ENCODE results near the gene TOR1AIP2. TPM values are rescaled to one million over a fixed set of nuclear protein-coding genes. Genes with fewer than 3 reads are reported as not detected.

The TOR1AIP2 gene
- total and polyA plus RNA-seq, 2 of the 13 experiments (the other 11 are each of a cell fraction or from before 2014, with no cell fraction given) = 35.2 to 65.8 TPM

DNA sequence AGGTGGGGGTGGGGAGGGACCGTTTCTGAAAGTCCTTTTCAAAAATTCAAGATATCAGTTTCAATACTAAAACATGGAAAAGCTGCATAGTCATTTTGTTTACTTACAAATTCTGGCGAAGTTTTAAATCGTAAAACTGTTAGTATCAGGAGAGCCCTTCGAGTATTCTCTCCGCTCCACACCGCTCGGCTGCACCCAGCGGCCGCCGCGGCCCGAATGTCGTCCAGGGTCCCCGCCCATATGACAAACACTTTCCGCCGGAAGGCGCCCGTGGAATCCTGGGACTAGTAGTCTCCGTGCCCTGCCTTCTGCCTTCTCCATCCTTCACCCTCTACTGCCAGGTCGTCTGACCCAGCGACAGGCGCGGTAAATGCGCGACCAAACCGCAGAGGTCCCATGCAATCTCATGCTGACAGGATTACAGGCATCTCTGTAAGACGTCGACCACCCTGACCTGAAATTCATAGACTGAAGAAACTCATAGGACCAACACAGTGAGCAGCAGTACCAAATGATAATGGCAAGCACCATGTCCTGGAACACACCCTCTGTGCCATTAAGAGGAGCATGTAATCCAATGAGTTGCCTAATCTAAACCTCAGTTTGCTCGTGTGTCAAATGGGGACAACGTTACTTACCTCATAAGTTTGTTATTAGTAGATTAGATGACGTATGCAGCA is at the start of gene TOR1AIP2 (continued):
- peak; percentile 69; the same call in 1 of the 2 replicates for TF ChIP-seq NFKB2 (CRISPR knock-in tag; IDR thresholded peaks at IDR 0.05; ENCODE audit: borderline replicate concordance)
- TF ChIP-seq DMAP1 (CRISPR knock-in tag; IDR thresholded peaks at IDR 0.05) = no peak; the same call in 1 of the 2 replicates
- peak; percentile 96 for TF ChIP-seq ZNF629 (CRISPR knock-in tag; conservative IDR thresholded peaks at IDR 0.05)
- TF ChIP-seq DNMT3B (CRISPR knock-in tag; conservative IDR thresholded peaks at IDR 0.05) = 0 out of 2 replicates have a peak, but pooled peaks have one; percentile 69
- no peak for TF ChIP-seq MAZ (IDR thresholded peaks at IDR 0.05; ENCODE audit: borderline replicate concordance, low read depth, low read length)
- no peak for TF ChIP-seq MAZ (CRISPR knock-in tag; IDR thresholded peaks at IDR 0.05; ENCODE audit: low read depth)
- TF ChIP-seq ZNF788 (CRISPR knock-in tag; IDR thresholded peaks at IDR 0.05; ENCODE audit: borderline replicate concordance) = 0 out of 2 replicates have a peak, but pooled peaks have one; percentile 45
- no peak; the same call in 1 of the 2 replicates for TF ChIP-seq ZNF749 (CRISPR knock-in tag; IDR thresholded peaks at IDR 0.05; ENCODE audit: borderline replicate concordance)
- TF ChIP-seq ZNF136 (CRISPR knock-in tag; IDR thresholded peaks at IDR 0.05; ENCODE audit: low read depth) = no peak
- TF ChIP-seq TIGD3 (CRISPR knock-in tag; IDR thresholded peaks at IDR 0.05; ENCODE audit: borderline replicate concordance) = no peak
- TF ChIP-seq FOXK1 (CRISPR knock-in tag; IDR thresholded peaks at IDR 0.05; ENCODE audit: borderline replicate concordance, low read depth) = no peak
- no peak for TF ChIP-seq SYNCRIP (IDR thresholded peaks at IDR 0.05; ENCODE audit: insufficient read depth, low read depth, low read length)
- TF ChIP-seq YEATS4 (CRISPR knock-in tag; IDR thresholded peaks at IDR 0.05; ENCODE audit: borderline replicate concordance) = peak; percentile 59; the same call in 1 of the 2 replicates
- TF ChIP-seq, protein P1, sequence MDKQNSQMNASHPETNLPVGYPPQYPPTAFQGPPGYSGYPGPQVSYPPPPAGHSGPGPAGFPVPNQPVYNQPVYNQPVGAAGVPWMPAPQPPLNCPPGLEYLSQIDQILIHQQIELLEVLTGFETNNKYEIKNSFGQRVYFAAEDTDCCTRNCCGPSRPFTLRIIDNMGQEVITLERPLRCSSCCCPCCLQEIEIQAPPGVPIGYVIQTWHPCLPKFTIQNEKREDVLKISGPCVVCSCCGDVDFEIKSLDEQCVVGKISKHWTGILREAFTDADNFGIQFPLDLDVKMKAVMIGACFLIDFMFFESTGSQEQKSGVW (CRISPR knock-in tag; IDR thresholded peaks at IDR 0.05; ENCODE audit: borderline replicate concordance) = no peak
- TF ChIP-seq, protein P2, sequence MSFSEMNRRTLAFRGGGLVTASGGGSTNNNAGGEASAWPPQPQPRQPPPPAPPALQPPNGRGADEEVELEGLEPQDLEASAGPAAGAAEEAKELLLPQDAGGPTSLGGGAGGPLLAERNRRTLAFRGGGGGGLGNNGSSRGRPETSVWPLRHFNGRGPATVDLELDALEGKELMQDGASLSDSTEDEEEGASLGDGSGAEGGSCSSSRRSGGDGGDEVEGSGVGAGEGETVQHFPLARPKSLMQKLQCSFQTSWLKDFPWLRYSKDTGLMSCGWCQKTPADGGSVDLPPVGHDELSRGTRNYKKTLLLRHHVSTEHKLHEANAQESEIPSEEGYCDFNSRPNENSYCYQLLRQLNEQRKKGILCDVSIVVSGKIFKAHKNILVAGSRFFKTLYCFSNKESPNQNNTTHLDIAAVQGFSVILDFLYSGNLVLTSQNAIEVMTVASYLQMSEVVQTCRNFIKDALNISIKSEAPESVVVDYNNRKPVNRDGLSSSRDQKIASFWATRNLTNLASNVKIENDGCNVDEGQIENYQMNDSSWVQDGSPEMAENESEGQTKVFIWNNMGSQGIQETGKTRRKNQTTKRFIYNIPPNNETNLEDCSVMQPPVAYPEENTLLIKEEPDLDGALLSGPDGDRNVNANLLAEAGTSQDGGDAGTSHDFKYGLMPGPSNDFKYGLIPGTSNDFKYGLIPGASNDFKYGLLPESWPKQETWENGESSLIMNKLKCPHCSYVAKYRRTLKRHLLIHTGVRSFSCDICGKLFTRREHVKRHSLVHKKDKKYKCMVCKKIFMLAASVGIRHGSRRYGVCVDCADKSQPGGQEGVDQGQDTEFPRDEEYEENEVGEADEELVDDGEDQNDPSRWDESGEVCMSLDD (CRISPR knock-in tag; IDR thresholded peaks at IDR 0.05; ENCODE audit: borderline replicate concordance) = no peak
- no peak for TF ChIP-seq ZNF432 (CRISPR knock-in tag; IDR thresholded peaks at IDR 0.05; ENCODE audit: borderline replicate concordance)
- no peak for TF ChIP-seq TFE3 (CRISPR knock-in tag; IDR thresholded peaks at IDR 0.05)
- no peak for TF ChIP-seq ISX (CRISPR knock-in tag; conservative IDR thresholded peaks at IDR 0.05)
- TF ChIP-seq, protein P3, sequence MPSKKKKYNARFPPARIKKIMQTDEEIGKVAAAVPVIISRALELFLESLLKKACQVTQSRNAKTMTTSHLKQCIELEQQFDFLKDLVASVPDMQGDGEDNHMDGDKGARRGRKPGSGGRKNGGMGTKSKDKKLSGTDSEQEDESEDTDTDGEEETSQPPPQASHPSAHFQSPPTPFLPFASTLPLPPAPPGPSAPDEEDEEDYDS (CRISPR knock-in tag; IDR thresholded peaks at IDR 0.05) = peak; percentile 81
- TF ChIP-seq, protein P4, sequence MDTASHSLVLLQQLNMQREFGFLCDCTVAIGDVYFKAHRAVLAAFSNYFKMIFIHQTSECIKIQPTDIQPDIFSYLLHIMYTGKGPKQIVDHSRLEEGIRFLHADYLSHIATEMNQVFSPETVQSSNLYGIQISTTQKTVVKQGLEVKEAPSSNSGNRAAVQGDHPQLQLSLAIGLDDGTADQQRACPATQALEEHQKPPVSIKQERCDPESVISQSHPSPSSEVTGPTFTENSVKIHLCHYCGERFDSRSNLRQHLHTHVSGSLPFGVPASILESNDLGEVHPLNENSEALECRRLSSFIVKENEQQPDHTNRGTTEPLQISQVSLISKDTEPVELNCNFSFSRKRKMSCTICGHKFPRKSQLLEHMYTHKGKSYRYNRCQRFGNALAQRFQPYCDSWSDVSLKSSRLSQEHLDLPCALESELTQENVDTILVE (CRISPR knock-in tag; IDR thresholded peaks at IDR 0.05) = no peak
- no peak for TF ChIP-seq CBX1 (IDR thresholded peaks at IDR 0.05; ENCODE audit: low read depth)

Data from HepG2 (cell line).